MG63 (cell line): ENCODE measurements around the gene RAB24. TPM values are rescaled to one million over a fixed set of nuclear protein-coding genes. Genes with fewer than 3 reads are reported as not detected.
"Not testable (repeated sequence)": the region's sequence is repeated elsewhere in the genome, so short reads cannot be mapped to it uniquely, and the experiment has no call there.

ENCODE experiments used
- DNase-seq: peaks from one replicate; pipeline ENCODE4 v3.0.0-alpha.2; 2020
- H3K27me3 ChIP-seq: fragments of 250-450 bp; sonication (Bioruptor Pico); 2 replicates; pipeline ENCODE4 v1.5.1; 2020; ENCODE audit warnings: mild to moderate bottlenecking, moderate library complexity
- H3K36me3 ChIP-seq: fragments of 250-450 bp; sonication (Bioruptor Pico); 2 replicates; pipeline ENCODE4 v1.5.1; 2020; ENCODE audit warnings: mild to moderate bottlenecking, moderate library complexity
- H3K4me3 ChIP-seq: fragments of 250-450 bp; sonication (Bioruptor Pico); 2 replicates; pipeline ENCODE4 v1.5.1; 2020; ENCODE audit warnings: mild to moderate bottlenecking, moderate library complexity
- H3K9me3 ChIP-seq: fragments of 250-450 bp; sonication (Bioruptor Pico); 2 replicates; pipeline ENCODE4 v1.5.1; 2020; ENCODE audit warnings: mild to moderate bottlenecking, moderate library complexity
- total RNA-seq: library from RNA; depleted of rRNA; stranded (reverse); fragments of >200 nt; shearing (Covaris generic); gene quantifications from 2 replicates; pipeline ENCODE4 v1.2.3, GENCODE V29; 2014; ENCODE audit warnings: low replicate concordance

Gene RAB24
- total RNA-seq, 1 experiment from 2014 or later: 50.3 TPM

- H3K4me3 ChIP-seq, H3K27me3 ChIP-seq: not testable (repeated sequence)
These were observed 2.7 kb upstream of the RAB24 start for GRCh38 chr5:177306103-177306640.

GRCh38 chr5:177304392-177305119, 1.0 kb upstream of the RAB24 start:
- no peaks in the 10 kb centered on the region for H3K27me3 ChIP-seq
- H3K36me3 ChIP-seq: peaks cover 83% of the 10 kb centered on the region
- H3K4me3 ChIP-seq: peak overlapping the region; percentile 100
- DNase-seq: peak; percentile 42
- H3K9me3 ChIP-seq: no peaks in the 10 kb centered on the region

More at GRCh38 chr5:177306103-177306640, 2.7 kb upstream of the RAB24 start:
- peaks cover 84% of the 10 kb centered on the region for H3K36me3 ChIP-seq
- DNase-seq, H3K9me3 ChIP-seq: not testable (repeated sequence)

- Histone ChIP-seq H3K36me3 (peaks cover 83% of the 10 kb centered on the region), H3K4me3 (peak overlapping the region; percentile 100), H3K27me3 (no peaks in the 10 kb centered on the region), H3K9me3 (no peaks in the 10 kb centered on the region)
- no peak for DNase-seq
These were observed 439 bp upstream of the RAB24 start for GRCh38 chr5:177303925-177304391.

GRCh38 chr5:177302354-177303110, 987 bp downstream of the RAB24 start:
- DNase-seq: no peak
- Histone ChIP-seq H3K9me3 (no peaks in the 10 kb centered on the region), H3K27me3 (no peaks in the 10 kb centered on the region), H3K4me3 (peak overlapping the region; percentile 100), H3K36me3 (peaks cover 75% of the 10 kb centered on the region)

- DNase-seq: peak; percentile 63
- peaks cover 72% of the 10 kb centered on the region for H3K36me3 ChIP-seq
- no peak overlapping the region for H3K4me3 ChIP-seq
- H3K9me3 ChIP-seq: no peaks in the 10 kb centered on the region
- H3K27me3 ChIP-seq: no peaks in the 10 kb centered on the region
These were observed 1.9 kb downstream of the RAB24 start for GRCh38 chr5:177301503-177302165.

- H3K4me3 ChIP-seq: no peak overlapping the region
- H3K27me3 ChIP-seq: no peaks in the 10 kb centered on the region
- H3K36me3 ChIP-seq: peaks cover 74% of the 10 kb centered on the region
- DNase-seq: no peak
- no peaks in the 10 kb centered on the region for H3K9me3 ChIP-seq
These were observed 2.6 kb downstream of the RAB24 start for GRCh38 chr5:177300951-177301350.

GRCh38 chr5:177300236-177300880, 3.2 kb downstream of the RAB24 start:
- Histone ChIP-seq H3K36me3 (peaks cover 74% of the 10 kb centered on the region), H3K4me3 (no peak overlapping the region)
- DNase-seq: peak; percentile 53

GRCh38 chr5:177299697-177300096, 3.8 kb downstream of the RAB24 start:
- Histone ChIP-seq H3K36me3 (peaks cover 74% of the 10 kb centered on the region), H3K27me3 (no peaks in the 10 kb centered on the region), H3K4me3 (no peak overlapping the region), H3K9me3 (no peaks in the 10 kb centered on the region)
- DNase-seq: no peak

More at GRCh38 chr5:177300236-177300880, 3.2 kb downstream of the RAB24 start:
- no peaks in the 10 kb centered on the region for H3K27me3 ChIP-seq
- no peaks in the 10 kb centered on the region for H3K9me3 ChIP-seq

- DNase-seq: no peak
- H3K9me3 ChIP-seq: no peaks in the 10 kb centered on the region
- no peak overlapping the region for H3K4me3 ChIP-seq
- no peaks in the 10 kb centered on the region for H3K27me3 ChIP-seq
- peaks cover 77% of the 10 kb centered on the region for H3K36me3 ChIP-seq
These were observed 5.6 kb downstream of the RAB24 start for GRCh38 chr5:177297922-177298321.

- no peak for DNase-seq
- Histone ChIP-seq H3K36me3 (peaks cover 82% of the 10 kb centered on the region), H3K27me3 (no peaks in the 10 kb centered on the region)
These were observed 6.9 kb downstream of the RAB24 start for GRCh38 chr5:177296581-177296980.

GRCh38 chr5:177295924-177296323, 7.6 kb downstream of the RAB24 start:
- peaks cover 82% of the 10 kb centered on the region for H3K36me3 ChIP-seq

More at GRCh38 chr5:177296581-177296980, 6.9 kb downstream of the RAB24 start:
- no peaks in the 10 kb centered on the region for H3K9me3 ChIP-seq
- H3K4me3 ChIP-seq: no peak overlapping the region

GRCh38 chr5:177294632-177295031, 8.9 kb downstream of the RAB24 start:
- H3K36me3 ChIP-seq: peaks cover 81% of the 10 kb centered on the region

More at GRCh38 chr5:177295924-177296323, 7.6 kb downstream of the RAB24 start:
- no peaks in the 10 kb centered on the region for H3K27me3 ChIP-seq
- no peak for DNase-seq
- H3K9me3 ChIP-seq: no peaks in the 10 kb centered on the region
- H3K4me3 ChIP-seq: no peak overlapping the region

GRCh38 chr5:177293819-177294581, 9.5 kb downstream of the RAB24 start:
- Histone ChIP-seq H3K9me3 (no peaks in the 10 kb centered on the region), H3K4me3 (no peak overlapping the region), H3K36me3 (peaks cover 80% of the 10 kb centered on the region), H3K27me3 (no peaks in the 10 kb centered on the region)
- no peak for DNase-seq

More at GRCh38 chr5:177294632-177295031, 8.9 kb downstream of the RAB24 start:
- H3K27me3 ChIP-seq: no peaks in the 10 kb centered on the region
- no peak overlapping the region for H3K4me3 ChIP-seq
- no peaks in the 10 kb centered on the region for H3K9me3 ChIP-seq
- no peak for DNase-seq

GRCh38 chr5:177291735-177292134, 11.8 kb downstream of the RAB24 start:
- peaks cover 93% of the 10 kb centered on the region for H3K36me3 ChIP-seq
- no peaks in the 10 kb centered on the region for H3K27me3 ChIP-seq
- no peak overlapping the region for H3K4me3 ChIP-seq
- no peak for DNase-seq
- no peaks in the 10 kb centered on the region for H3K9me3 ChIP-seq

GRCh38 chr5:177290816-177291596, 12.5 kb downstream of the RAB24 start:
- H3K27me3 ChIP-seq: no peaks in the 10 kb centered on the region
- DNase-seq: no peak
- H3K36me3 ChIP-seq: peaks cover 93% of the 10 kb centered on the region
- H3K9me3 ChIP-seq: no peaks in the 10 kb centered on the region
- no peak overlapping the region for H3K4me3 ChIP-seq
